HG02852 (cell line): ENCODE data around the gene GPRC5D.

Source experiments
- ATAC-seq: cut with Tn5 transposase; IDR thresholded peaks from one replicate; pipeline ENCODE4 v1.9.1; 2021; ENCODE audit warnings: mild to moderate bottlenecking, moderate library complexity; ENCODE audit not compliant: unreplicated experiment

Gene GPRC5D

DNA sequence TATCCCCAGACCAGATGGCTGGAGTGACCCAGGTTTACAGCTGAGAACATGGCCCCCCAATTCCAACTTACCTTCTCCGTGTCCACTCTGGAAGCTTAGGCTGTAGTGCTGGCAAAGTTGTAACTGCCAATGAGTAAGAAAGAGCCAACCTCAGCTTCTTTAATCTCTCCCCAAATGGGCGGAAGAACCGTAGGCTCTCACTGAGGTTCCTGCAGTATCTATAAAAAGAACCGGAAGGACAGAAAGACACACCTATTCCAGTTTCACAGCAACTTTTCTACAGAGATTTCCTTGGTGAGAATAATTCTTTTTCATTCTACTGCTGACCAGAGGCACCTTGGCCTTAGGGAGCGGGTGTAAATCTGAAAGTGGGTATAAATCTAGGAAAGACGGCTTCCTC lies at the start of gene GPRC5D:
GPRC5D (minus strand) TSS at position 135 of the 400 bp plus-strand sequence. CDS start 1,786 bp downstream, outside the sequence.
- ATAC-seq = no peak

DNA sequence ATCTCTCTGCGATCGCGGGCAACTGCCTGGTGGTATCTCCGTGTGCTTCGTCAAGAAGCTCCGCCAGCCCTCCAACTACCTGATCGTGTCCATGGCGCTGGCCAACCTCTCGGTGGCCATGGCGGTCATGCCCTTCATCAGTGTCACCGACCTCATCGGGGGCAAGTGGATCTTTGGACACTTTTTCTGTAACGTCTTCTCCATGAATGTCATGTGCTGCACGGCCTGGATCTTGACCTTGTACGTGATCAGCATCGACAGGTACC lies 49.7 kb upstream of the GPRC5D start:
- no peak for ATAC-seq

GRCh38 chr12:13000925-13001774 lies 49.2 kb upstream of the GPRC5D start:
- peak; percentile 25 for ATAC-seq

GRCh38 chr12:13000616-13000924 lies 48.6 kb upstream of the GPRC5D start:
- peak; percentile 33 for ATAC-seq

- peak; percentile 80 for ATAC-seq
Measured at GRCh38 chr12:12999959-13000615, 48.1 kb upstream of the GPRC5D start, which contains the start of gene HEBP1. Gene HEBP1 (minus strand): TSS chr12:13000265. CDS start chr12:13000114, 151 bp downstream.

- ATAC-seq = no peak
Measured at GRCh38 chr12:12999271-12999958, 47.4 kb upstream of the GPRC5D start.

- no peak for ATAC-seq
Measured at GRCh38 chr12:12998248-12998647, 46.3 kb upstream of the GPRC5D start.

DNA sequence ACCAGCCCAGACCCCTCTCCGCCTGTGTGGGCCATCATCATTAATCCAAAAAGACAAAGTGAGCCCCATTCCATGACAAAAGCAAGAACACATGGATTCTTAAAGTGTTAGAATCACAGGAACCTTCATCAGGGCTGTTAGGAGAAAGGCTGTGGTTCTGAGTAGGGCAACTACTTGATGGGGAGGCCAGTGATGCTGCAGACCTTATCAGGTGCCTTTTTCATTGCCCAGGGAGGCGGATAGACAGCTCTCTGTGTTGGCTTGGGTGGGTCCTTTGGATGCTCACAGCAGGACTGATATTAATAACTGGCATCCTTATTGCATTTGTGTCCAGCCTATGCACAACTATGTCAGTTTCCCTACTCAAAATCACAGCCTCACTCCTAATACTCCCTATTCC lies 45.8 kb upstream of the GPRC5D start:
- no peak for ATAC-seq

- no peak for ATAC-seq
Measured at GRCh38 chr12:12997156-12997555, 45.2 kb upstream of the GPRC5D start.

GRCh38 chr12:12996209-12996608 lies 44.2 kb upstream of the GPRC5D start:
- ATAC-seq = no peak

DNA sequence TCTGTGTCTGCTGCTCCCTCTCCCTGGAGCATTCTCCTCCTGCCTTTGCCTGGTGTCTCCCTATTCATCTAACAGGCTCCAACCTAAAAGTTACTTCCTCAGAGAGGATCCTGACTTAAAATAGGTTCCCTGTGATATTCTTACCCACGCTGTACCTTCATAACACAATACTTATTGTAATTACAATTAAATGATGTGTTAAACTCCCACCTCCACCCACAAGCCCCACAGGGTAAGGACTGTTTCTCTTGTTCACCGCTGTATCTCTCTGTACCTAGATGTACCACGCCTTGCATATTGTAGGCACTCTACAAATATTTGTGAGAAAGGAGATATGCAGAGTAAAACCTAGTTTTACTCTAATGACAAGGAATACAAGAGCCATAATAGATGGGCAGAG lies 43.1 kb upstream of the GPRC5D start:
- no peak for ATAC-seq

DNA sequence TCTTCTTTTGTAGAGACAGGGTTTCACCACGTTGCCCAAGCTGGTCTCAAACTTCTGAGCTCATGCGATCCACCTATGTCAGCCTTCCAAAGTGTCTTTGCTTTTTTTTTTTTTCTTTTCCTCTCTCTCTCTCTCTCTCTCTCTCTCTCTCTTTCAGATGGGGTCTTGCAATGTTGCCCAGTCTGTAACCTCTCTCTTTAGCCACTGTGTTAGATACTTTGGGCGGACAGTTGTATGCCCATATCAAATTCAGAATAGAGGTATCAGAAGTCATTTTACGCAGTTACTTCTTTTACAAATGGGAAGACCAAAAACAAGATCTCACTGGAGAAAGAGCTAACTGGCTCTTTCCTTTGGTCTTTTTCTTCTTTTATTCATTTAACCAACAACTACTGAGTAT lies 41.4 kb upstream of the GPRC5D start:
- ATAC-seq = no peak

GRCh38 chr12:12992418-12993130 lies 40.6 kb upstream of the GPRC5D start:
- no peak for ATAC-seq

DNA sequence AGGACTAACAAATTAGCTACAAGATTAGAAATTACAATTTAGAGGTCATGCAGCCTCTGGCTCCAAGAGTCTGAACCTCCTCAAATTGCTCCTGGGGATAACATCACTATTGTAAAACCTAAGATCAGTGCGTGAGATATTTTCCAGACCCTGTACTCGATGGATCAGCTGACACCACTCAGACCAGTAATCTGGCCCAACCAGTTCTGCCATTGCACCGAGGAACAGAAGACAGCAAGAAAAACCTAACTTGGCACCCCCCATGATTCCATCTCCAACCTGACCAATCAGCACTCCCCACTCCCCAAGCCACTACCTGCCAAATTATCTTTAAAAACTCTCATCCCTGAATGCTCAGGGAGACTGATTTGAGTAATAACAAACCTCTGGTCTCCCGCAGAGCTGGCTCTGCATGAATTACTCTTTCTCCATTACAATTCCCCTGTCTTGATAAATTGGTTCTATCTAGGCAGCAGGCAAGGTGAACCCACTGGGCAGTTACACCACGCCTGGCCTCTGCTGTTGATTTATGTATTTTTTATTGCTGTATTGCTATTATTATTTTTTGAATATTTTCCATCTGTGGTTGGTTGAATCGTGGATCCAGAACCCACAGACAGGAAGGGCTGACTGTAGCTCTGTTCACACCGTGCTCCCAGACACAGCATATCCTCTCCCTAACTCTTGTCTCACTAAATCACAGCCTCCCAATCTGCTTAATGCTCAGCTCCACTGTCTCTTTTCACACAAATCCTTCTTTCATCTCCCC lies 38.9 kb upstream of the GPRC5D start:
- no peak for ATAC-seq

DNA sequence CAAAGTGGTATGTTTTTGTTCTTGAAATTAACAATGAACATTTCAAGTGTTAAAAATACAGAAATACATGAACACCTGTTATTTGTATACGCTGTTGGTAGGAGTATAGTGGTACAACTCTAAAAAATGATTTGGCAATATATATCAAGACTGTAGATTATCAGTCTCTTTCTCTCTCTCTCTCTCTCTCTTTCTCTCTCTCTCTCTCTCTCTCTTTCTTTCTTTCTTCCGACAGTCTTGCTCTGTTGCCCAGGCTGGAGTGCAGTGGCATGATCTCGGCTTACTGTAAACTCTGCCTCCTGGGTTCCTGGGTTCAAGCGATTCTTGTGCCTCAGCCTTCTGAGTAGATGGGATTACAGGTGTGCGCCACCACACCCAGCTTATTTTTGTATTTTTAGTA lies 35.5 kb upstream of the GPRC5D start:
- ATAC-seq = no peak

DNA sequence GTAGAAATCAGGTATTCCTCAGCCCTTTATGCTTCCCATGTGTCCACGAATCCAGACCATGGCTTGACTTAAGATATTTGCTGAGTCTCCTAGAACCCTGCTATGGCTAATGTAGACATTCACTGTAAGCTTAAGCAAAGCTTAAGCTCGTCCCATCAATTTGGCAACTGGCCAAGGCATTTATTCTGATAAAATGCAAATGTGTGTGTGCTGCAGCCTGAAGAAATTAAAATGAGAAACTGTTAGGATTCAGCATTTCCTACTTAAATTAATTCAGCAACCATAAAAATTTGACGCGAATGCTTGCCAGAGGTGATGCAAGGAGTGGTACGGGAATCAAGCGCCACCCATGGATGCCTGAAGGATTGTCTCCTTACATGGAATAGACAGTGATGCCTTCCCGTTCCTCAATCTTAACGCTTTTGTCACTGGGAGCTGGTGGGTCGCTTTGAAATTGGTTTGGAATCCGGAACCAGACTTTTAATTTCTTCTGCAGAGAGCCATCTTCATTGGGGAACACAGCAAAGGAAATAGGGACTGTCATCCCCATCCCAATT lies 34.9 kb upstream of the GPRC5D start:
- no peak for ATAC-seq

DNA sequence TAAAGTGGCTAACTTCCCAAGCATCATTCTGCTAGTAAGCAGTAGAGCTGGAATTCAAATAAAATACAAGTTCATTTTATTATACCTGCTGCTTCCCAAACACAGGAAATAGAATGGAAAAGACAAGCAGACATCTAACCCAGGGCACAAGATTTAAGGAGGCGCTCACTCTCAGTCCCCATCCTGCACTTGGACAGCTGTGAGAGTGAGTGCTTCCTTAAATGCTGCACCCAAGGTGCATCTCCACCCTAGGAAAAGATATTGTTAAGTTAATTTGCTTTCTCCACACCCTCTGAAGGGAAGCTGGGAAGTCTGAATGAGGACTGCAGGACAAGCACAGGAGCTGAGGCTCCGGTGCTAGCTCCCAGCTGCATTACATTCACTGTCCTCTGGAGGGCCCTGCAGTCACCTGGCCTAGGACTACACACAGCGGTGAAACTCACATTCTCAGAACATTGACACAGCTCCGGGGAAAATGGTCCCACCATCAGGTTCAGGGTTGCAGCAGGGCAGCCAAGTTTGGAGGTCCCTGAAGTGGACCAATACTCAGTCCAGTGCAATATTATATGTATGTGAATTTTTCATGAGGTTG lies 33.9 kb upstream of the GPRC5D start:
- no peak for ATAC-seq

- ATAC-seq = no peak
Measured at GRCh38 chr12:12984149-12984548, 32.2 kb upstream of the GPRC5D start.

DNA sequence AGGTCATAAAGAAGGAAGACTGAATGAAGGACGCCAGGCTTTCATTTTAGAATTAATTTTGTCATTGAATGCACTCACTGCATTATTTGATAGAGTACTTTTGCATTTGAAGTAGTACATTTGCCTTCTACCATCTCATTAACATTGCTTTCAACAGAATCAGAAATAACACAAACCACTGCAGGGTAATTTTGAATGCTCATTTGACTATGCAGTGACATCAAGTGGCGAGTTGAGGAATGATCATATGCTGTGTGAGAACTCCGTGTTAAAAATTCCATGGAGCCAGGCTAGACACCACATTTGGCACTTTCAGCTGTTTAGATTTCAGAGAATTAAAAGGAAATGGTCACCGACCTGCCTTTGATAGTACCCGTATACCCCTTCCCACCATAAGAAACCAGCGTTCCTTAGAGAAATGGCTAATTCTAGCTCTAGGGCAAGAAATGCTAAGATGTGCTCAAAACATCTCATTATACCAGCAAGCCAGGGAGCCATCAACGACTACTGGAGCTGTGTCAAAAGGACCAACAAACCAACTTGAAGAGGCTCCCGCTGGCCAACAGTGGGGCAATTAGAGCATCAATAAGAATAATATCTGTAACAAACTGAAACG lies 31.6 kb upstream of the GPRC5D start:
- ATAC-seq = no peak

GRCh38 chr12:12982331-12982730 lies 30.4 kb upstream of the GPRC5D start:
- no peak for ATAC-seq
